Suprapubic skin (tissue), 4 donors: Measurements from ENCODE around the gene FKBP1B. TPM values are rescaled to one million over a fixed set of nuclear protein-coding genes. Genes with fewer than 3 reads are reported as not detected.

Source experiments
- DNase-seq, 2 donors: peaks; one replicate each; pipeline ENCODE4 v3.0.0-alpha.2; 2019; ENCODE audit warnings: low spot score in 2 of 2
- H3K27ac ChIP-seq: fragments of 200-600 bp; sonication (generic); one replicate; pipeline ENCODE4 v1.5.1; 2019
- H3K27me3 ChIP-seq: fragments of 200-600 bp; sonication (generic); one replicate; pipeline ENCODE4 v1.5.1; 2019
- H3K36me3 ChIP-seq: fragments of 200-600 bp; sonication (generic); one replicate; pipeline ENCODE4 v1.5.1; 2019
- H3K4me1 ChIP-seq: fragments of 200-600 bp; sonication (generic); one replicate; pipeline ENCODE4 v1.5.1; 2019
- H3K4me3 ChIP-seq: fragments of 200-600 bp; sonication (generic); one replicate; pipeline ENCODE4 v1.5.1; 2019; ENCODE audit warnings: mild to moderate bottlenecking
- H3K9me3 ChIP-seq: fragments of 200-600 bp; sonication (generic); one replicate; pipeline ENCODE4 v1.5.1; 2019
- EP300 ChIP-seq: sonication (generic); formaldehyde crosslinking; IDR thresholded peaks from one replicate; pipeline ENCODE4 v1.6.1; 2017; ENCODE audit warnings: antibody characterized with exemption
- POLR2A ChIP-seq, 2 donors: fragments of 450-650 bp; IDR thresholded peaks; one replicate each; pipeline ENCODE4 v1.6.1; 2017; ENCODE audit warnings: antibody characterized with exemption in 2 of 2, mild to moderate bottlenecking in 2 of 2, moderate library complexity in 2 of 2
- POLR2AphosphoS5 ChIP-seq, 3 donors: sonication (generic); formaldehyde crosslinking; IDR thresholded peaks; one replicate each; pipeline ENCODE4 v1.6.1; 2017; ENCODE audit warnings: antibody characterized with exemption in 3 of 3
- WGBS: methylation state at CpG from one replicate; pipeline ENCODE4 v1.1.5; 2018; 5-methylcytosine and 5-hydroxymethylcytosine counted together
- total RNA-seq, 4 donors: library from RNA; depleted of rRNA; stranded (reverse); fragments of >200 nt; gene quantifications; one replicate each; pipeline ENCODE4 v1.1.0, GENCODE V29; 2016
- TF ChIP-seq, protein P1 (sequence below), 2 donors: fragments of 200-600 bp in 1 of 2; fragments of 450-650 bp in 1 of 2; sonication (generic) in 1 of 2; IDR thresholded peaks; one replicate each; pipeline ENCODE4 v1.5.1; 2016 to 2019; ENCODE audit warnings: antibody characterized with exemption in 2 of 2, mild to moderate bottlenecking in 1 of 2, moderate library complexity in 1 of 2

The FKBP1B gene
- total RNA-seq, 4 donors from 2014 or later, result 4.3 to 8.0 (median 6.6) TPM

DNA sequence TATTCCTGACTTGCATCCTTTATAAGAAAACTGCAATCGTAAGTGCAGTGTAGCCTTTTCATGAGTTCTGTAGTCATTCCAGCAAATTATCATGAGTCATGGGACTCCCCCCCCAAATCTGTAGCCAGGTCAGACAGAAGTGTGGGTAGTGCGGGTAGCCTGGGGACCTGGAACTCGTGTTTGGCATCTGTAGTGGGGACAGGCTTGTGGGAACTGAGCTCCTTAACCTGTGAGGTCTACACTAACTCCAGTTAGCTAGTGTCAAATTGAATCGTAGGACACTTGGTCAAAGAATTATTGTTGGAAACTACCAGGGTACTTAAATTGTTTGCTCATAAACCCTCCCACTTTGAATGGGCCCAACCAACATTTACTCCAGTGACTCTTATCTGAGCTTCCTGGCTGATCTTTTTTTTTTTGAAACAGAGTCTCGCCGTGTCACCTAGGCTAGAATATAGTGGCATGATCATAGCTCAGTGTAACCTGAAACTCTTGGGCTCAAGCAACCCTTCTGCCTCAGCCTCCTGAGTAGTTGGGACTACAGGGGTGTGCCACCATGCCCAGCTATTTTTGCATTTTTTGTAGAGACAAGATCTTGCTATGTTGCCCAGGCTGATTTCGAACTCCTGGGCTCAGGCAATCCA is 61.2 kb downstream of the FKBP1B start:
- H3K4me1 ChIP-seq, result no peaks in the 10 kb centered on the region
- H3K27me3 ChIP-seq, result no peaks in the 10 kb centered on the region
- H3K4me3 ChIP-seq, result no peak overlapping the region
- peaks cover 3% of the 10 kb centered on the region for H3K36me3 ChIP-seq
- 80% methylated on average over 7 of the region's 7 CpGs for WGBS
- TF ChIP-seq EP300 (no peak), POLR2A (IDR thresholded peaks at IDR 0.05) (no peak), POLR2AphosphoS5 (IDR thresholded peaks at IDR 0.05) (no peak)
- TF ChIP-seq, protein P1, sequence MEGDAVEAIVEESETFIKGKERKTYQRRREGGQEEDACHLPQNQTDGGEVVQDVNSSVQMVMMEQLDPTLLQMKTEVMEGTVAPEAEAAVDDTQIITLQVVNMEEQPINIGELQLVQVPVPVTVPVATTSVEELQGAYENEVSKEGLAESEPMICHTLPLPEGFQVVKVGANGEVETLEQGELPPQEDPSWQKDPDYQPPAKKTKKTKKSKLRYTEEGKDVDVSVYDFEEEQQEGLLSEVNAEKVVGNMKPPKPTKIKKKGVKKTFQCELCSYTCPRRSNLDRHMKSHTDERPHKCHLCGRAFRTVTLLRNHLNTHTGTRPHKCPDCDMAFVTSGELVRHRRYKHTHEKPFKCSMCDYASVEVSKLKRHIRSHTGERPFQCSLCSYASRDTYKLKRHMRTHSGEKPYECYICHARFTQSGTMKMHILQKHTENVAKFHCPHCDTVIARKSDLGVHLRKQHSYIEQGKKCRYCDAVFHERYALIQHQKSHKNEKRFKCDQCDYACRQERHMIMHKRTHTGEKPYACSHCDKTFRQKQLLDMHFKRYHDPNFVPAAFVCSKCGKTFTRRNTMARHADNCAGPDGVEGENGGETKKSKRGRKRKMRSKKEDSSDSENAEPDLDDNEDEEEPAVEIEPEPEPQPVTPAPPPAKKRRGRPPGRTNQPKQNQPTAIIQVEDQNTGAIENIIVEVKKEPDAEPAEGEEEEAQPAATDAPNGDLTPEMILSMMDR (IDR thresholded peaks at IDR 0.05), result no peak
- no peak overlapping the region for H3K27ac ChIP-seq
- no peak for DNase-seq
- no peaks in the 10 kb centered on the region for H3K9me3 ChIP-seq

GRCh38 chr2:24111407-24111901 is 61.9 kb downstream of the FKBP1B start:
- 72% methylated on average over 2 of the region's 2 CpGs for WGBS
- DNase-seq, result no peak
- H3K27ac ChIP-seq, result no peak overlapping the region

More at GRCh38 chr2:24111407-24111901, 61.9 kb downstream of the FKBP1B start:
- TF ChIP-seq POLR2A (IDR thresholded peaks at IDR 0.05) (no peak), POLR2AphosphoS5 (IDR thresholded peaks at IDR 0.05) (no peak), EP300 (no peak)
- TF ChIP-seq, protein P1 (IDR thresholded peaks at IDR 0.05), result no peak
- Histone ChIP-seq H3K9me3 (no peaks in the 10 kb centered on the region), H3K27me3 (no peaks in the 10 kb centered on the region), H3K4me1 (no peaks in the 10 kb centered on the region), H3K36me3 (peaks cover 3% of the 10 kb centered on the region), H3K4me3 (no peak overlapping the region)

Other genes with a start within 250 kb of the FKBP1B start
- gene ATAD2B, start 122.6 kb upstream of the FKBP1B start, total RNA-seq, result 10 to 100 TPM; 28.8 to 81.9 (median 31.8) TPM
- gene UBXN2A, start 109.3 kb upstream of the FKBP1B start, total RNA-seq, result 10 to 100 TPM in 3 of 4 donors, 1 to 10 TPM in 1; 10.0 to 15.1 (median 12.1) TPM
- gene MFSD2B, start 39.7 kb upstream of the FKBP1B start, total RNA-seq, result 1 to 10 TPM in 1 of 4 donors, not detected in 3; 1.6 TPM
- gene WDCP, start 2.4 kb upstream of the FKBP1B start, total RNA-seq, result 1 to 10 TPM; 2.5 to 8.5 (median 4.1) TPM
- gene SF3B6, start 26.6 kb downstream of the FKBP1B start, total RNA-seq, result 100 to 1,000 TPM in 1 of 4 donors, 10 to 100 TPM in 3; 72.1 to 101 (median 85.6) TPM
- gene TP53I3, start 35.1 kb downstream of the FKBP1B start, total RNA-seq, result 10 to 100 TPM in 3 of 4 donors, 1 to 10 TPM in 1; 6.7 to 15.5 (median 12.3) TPM
- gene PFN4, start 73.6 kb downstream of the FKBP1B start, total RNA-seq, result 1 to 10 TPM in 1 of 4 donors, not detected in 3; 1.0 TPM
- gene FAM228B, start 73.7 kb downstream of the FKBP1B start, total RNA-seq, result 10 to 100 TPM in 1 of 4 donors, 1 to 10 TPM in 3; 4.1 to 14.6 (median 7.5) TPM
- gene FAM228A, start 125.3 kb downstream of the FKBP1B start, total RNA-seq, result under 1 TPM in 2 of 4 donors, not detected in 2; 0.72 to 0.89 TPM